GM12878 (cell line): ENCODE data around the gene RUFY3. TPM values are rescaled to one million over a fixed set of nuclear protein-coding genes. Genes with fewer than 3 reads are reported as not detected.

Experiments used
- ATAC-seq: fragments of 200-7000 bp; cut with Tn5 transposase; 3 replicates; pipeline ENCODE4 v1.9.1; 2020; ENCODE audit warnings: mild to moderate bottlenecking, moderate library complexity
- BruUV-seq: library from RNA; stranded (reverse); fragments of 400-500 nt; replicated peaks from 2 replicates; lab custom pipeline; 2021; lab: Mats Ljungman, UMichigan
- CTCF ChIA-PET: fragments of 300-600 bp; sonication (Branson Sonifier 250); formaldehyde crosslinking; extraction: SDS; loops from one replicate; lab custom pipeline; 2021; ENCODE audit warnings: inconsistent platforms; lab: Yijun Ruan, JAX
- POLR2A ChIA-PET: fragments of 350-600 bp; formaldehyde crosslinking; extraction: SDS; loops from one replicate; lab custom pipeline; 2021; ENCODE audit warnings: inconsistent platforms; lab: Charles Lee
- RAD21 ChIA-PET: fragments of 300-600 bp; sonication (Branson Sonifier 250); formaldehyde crosslinking; loops from one replicate; lab custom pipeline; 2023; ENCODE audit warnings: antibody characterized with exemption; ENCODE audit not compliant: unreplicated experiment; lab: Charles Lee
- SMC1A ChIA-PET: fragments of 300-600 bp; sonication (Branson Sonifier 250); formaldehyde crosslinking; loops from one replicate; lab custom pipeline; 2023; ENCODE audit not compliant: unreplicated experiment, uncharacterized antibody; lab: Charles Lee
- DNase-seq: peaks from one replicate; pipeline ENCODE4 v3.0.0-alpha.2; 2011; ENCODE audit warnings: low read depth, low spot score
- FAIRE-seq: peaks from 3 replicates; lab custom pipeline; 2011; peaks lifted over from hg19 to GRCh38; lab: Jason Lieb, UNC
- H2AFZ ChIP-seq: 2 replicates; pipeline ENCODE4 v1.6.0; 2011; ENCODE audit warnings: low read depth, low read length, control low read depth; ENCODE audit not compliant: control insufficient read depth
- H3K27ac ChIP-seq: 2 replicates; pipeline ENCODE4 v1.5.1; 2011; ENCODE audit warnings: control low read depth; ENCODE audit not compliant: control insufficient read depth, insufficient read depth
- H3K27me3 ChIP-seq, 2 experiments: replicated peaks in 1 of 2; 2 replicates each; pipeline versions ENCODE4 v1.6.0 to v1.6.1; 2011; ENCODE audit warnings: low read length in 1 of 2; ENCODE audit not compliant: control insufficient read depth in 2 of 2, insufficient read depth in 2 of 2
- H3K36me3 ChIP-seq, 2 experiments: 2 replicates each; pipeline ENCODE4 v1.5.1; 2011; ENCODE audit warnings: low read length in 1 of 2; ENCODE audit not compliant: control insufficient read depth in 2 of 2, insufficient read depth in 2 of 2
- H3K4me1 ChIP-seq: 2 replicates; pipeline ENCODE4 v1.6.1; 2011; ENCODE audit warnings: mild to moderate bottlenecking, low read length, moderate library complexity, mixed read lengths; ENCODE audit not compliant: control insufficient read depth, insufficient read depth
- H3K4me2 ChIP-seq: 2 replicates; pipeline ENCODE4 v1.6.0; 2011; ENCODE audit warnings: control low read depth; ENCODE audit not compliant: control insufficient read depth, insufficient read depth
- H3K4me3 ChIP-seq: fragments of 200-600 bp; sonication (generic); 2 replicates; pipeline ENCODE4 v1.5.1; 2016
- H3K79me2 ChIP-seq: 2 replicates; pipeline ENCODE4 v1.6.0; 2011; ENCODE audit warnings: low read length; ENCODE audit not compliant: control insufficient read depth, insufficient read depth
- H3K9ac ChIP-seq: 2 replicates; pipeline ENCODE4 v1.8.0; 2011; ENCODE audit warnings: low read length, control low read depth, mixed read lengths; ENCODE audit not compliant: control insufficient read depth, insufficient read depth
- H3K9me3 ChIP-seq: replicated peaks from 3 replicates; pipeline ENCODE4 v1.5.1; 2011; ENCODE audit warnings: mild to moderate bottlenecking, low read length; ENCODE audit not compliant: control insufficient read depth, insufficient read depth
- H4K20me1 ChIP-seq: 2 replicates; pipeline ENCODE4 v1.6.0; 2011; ENCODE audit not compliant: control insufficient read depth, insufficient read depth
- CREB1 ChIP-seq: IDR thresholded peaks from 2 replicates; pipeline ENCODE4 v1.6.1; 2012; ENCODE audit warnings: low read depth, mild to moderate bottlenecking, inconsistent platforms
- EP300 ChIP-seq, 2 experiments: fragments of 150-350 bp in 1 of 2; IDR thresholded peaks; 2 replicates each; pipeline ENCODE4 v1.6.1; 2011 to 2012; ENCODE audit warnings: low read depth in 2 of 2, low read length in 2 of 2, borderline replicate concordance in 1 of 2, improper control_type of control experiment in 1 of 2, inconsistent platforms in 1 of 2; ENCODE audit not compliant: control insufficient read depth in 1 of 2
- GATAD2B ChIP-seq: fragments of 450-650 bp; conservative IDR thresholded peaks from 2 replicates; pipeline ENCODE4 v1.6.1; 2017; ENCODE audit warnings: low read depth, mild to moderate bottlenecking, moderate library complexity
- JUND ChIP-seq: IDR thresholded peaks from 2 replicates; pipeline ENCODE4 v1.6.1; 2012; ENCODE audit warnings: low read depth, mild to moderate bottlenecking, low read length, improper control_type of control experiment, moderate library complexity
- NR2C2 ChIP-seq: IDR thresholded peaks from 2 replicates; pipeline ENCODE4 v1.6.1; 2011; ENCODE audit warnings: borderline replicate concordance, low read depth; ENCODE audit not compliant: control insufficient read depth, insufficient read length
- RAD51 ChIP-seq: fragments of 450-650 bp; IDR thresholded peaks from 2 replicates; pipeline ENCODE4 v1.6.1; 2016; ENCODE audit warnings: moderate library complexity, mild to moderate bottlenecking, inconsistent platforms
- RB1 ChIP-seq: fragments of 450-650 bp; formaldehyde crosslinking; IDR thresholded peaks from 2 replicates; pipeline ENCODE4 v1.6.1; 2017; ENCODE audit warnings: mild to moderate bottlenecking, borderline replicate concordance
- SRF ChIP-seq, 2 experiments: IDR thresholded peaks; 2 replicates each; pipeline ENCODE4 v1.6.1; 2011; ENCODE audit warnings: low read depth in 2 of 2, low read length in 2 of 2, mild to moderate bottlenecking in 1 of 2, moderate library complexity in 1 of 2
- TCF7 ChIP-seq: IDR thresholded peaks from 2 replicates; pipeline ENCODE4 v1.6.1; 2014; ENCODE audit warnings: antibody characterized with exemption, borderline replicate concordance
- ZZZ3 ChIP-seq: IDR thresholded peaks from 2 replicates; pipeline ENCODE4 v1.6.1; 2011; ENCODE audit warnings: low read depth; ENCODE audit not compliant: control insufficient read depth, insufficient read length
- WGBS: methylation state at CpG from one replicate; pipeline ENCODE4 v1.1.6; 2016; ENCODE audit warnings: low lambda C conversion rate; ENCODE audit not compliant: insufficient replicate concordance, insufficient coverage; ENCODE audit errors: missing lambda C conversion rate; 5-methylcytosine and 5-hydroxymethylcytosine counted together
- in situ Hi-C: fragments of 300-500 bp; cut with MboI; formaldehyde crosslinking; loops from 9 replicates; pipeline ENCODE4 v1.14.3; 2018; ENCODE audit warnings: mixed read lengths
- intact Hi-C: fragments of 100-400 bp; cut with micrococcal nuclease; formaldehyde crosslinking; loops from one replicate; pipeline ENCODE4 v1.14.2; 2022; ENCODE audit not compliant: unreplicated experiment
- polyA plus RNA-seq, 11 experiments: library from polyadenylated mRNA; depleted of rRNA in 4 of 11; unstranded in 6 of 11; stranded (reverse) in 5 of 11; fragments of >200 nt; fragmentation: Nextera tagmentation in 4 of 11; fragmentation: Illumina TruSeq in 1 of 11; extraction: Ambion mirVana in 4 of 11; extraction: Trizol in 1 of 11; gene quantifications; 1 replicate in 1 of 11; 2 replicates in 10 of 11; pipeline versions ENCODE4 v1.2.1 to v1.2.3, GENCODE V29; 2011 to 2016; ENCODE audit warnings: inconsistent platforms in 2 of 11, missing spikeins in 2 of 11, low read depth in 1 of 11
- total RNA-seq, 4 experiments: library from RNA; depleted of rRNA in 3 of 4; stranded (reverse); fragments of >200 nt in 3 of 4; fragmentation: Illumina TruSeq in 1 of 4; extraction: Trizol in 1 of 4; gene quantifications; 2 replicates each; pipeline versions ENCODE4 v1.2.1 to v1.2.3, GENCODE V29; 2013 to 2021
- TF ChIP-seq, protein P1 (sequence below): fragments of 450-650 bp; IDR thresholded peaks from 2 replicates; pipeline ENCODE4 v1.6.1; 2017; ENCODE audit warnings: mild to moderate bottlenecking, moderate library complexity

Gene RUFY3
- total and polyA plus RNA-seq, 10 of the 15 experiments (the other 5 are each of a cell fraction or from before 2014, with no cell fraction given), result 5.1 to 28.3 (median 13.1) TPM

DNA sequence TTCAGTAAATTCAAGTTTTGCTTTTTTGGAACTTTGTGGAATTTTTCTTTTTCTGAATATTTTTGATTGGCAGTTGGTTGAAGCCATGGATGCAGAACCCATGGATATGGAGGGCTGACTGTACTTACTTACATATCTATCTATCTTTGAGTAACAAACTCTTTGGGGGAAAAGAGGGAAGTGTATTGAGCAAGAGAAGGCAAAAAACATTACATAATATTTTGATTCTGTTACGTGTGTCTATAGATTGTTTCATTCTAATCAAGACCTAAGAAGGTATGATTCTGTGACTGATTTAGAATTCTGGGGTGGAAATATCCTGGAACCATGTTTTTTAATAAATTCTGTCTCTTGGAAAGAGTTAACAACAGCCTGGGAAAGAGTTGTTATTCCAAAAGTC lies 86.4 kb downstream of the RUFY3 start (continued):
- TF ChIP-seq, protein P1, sequence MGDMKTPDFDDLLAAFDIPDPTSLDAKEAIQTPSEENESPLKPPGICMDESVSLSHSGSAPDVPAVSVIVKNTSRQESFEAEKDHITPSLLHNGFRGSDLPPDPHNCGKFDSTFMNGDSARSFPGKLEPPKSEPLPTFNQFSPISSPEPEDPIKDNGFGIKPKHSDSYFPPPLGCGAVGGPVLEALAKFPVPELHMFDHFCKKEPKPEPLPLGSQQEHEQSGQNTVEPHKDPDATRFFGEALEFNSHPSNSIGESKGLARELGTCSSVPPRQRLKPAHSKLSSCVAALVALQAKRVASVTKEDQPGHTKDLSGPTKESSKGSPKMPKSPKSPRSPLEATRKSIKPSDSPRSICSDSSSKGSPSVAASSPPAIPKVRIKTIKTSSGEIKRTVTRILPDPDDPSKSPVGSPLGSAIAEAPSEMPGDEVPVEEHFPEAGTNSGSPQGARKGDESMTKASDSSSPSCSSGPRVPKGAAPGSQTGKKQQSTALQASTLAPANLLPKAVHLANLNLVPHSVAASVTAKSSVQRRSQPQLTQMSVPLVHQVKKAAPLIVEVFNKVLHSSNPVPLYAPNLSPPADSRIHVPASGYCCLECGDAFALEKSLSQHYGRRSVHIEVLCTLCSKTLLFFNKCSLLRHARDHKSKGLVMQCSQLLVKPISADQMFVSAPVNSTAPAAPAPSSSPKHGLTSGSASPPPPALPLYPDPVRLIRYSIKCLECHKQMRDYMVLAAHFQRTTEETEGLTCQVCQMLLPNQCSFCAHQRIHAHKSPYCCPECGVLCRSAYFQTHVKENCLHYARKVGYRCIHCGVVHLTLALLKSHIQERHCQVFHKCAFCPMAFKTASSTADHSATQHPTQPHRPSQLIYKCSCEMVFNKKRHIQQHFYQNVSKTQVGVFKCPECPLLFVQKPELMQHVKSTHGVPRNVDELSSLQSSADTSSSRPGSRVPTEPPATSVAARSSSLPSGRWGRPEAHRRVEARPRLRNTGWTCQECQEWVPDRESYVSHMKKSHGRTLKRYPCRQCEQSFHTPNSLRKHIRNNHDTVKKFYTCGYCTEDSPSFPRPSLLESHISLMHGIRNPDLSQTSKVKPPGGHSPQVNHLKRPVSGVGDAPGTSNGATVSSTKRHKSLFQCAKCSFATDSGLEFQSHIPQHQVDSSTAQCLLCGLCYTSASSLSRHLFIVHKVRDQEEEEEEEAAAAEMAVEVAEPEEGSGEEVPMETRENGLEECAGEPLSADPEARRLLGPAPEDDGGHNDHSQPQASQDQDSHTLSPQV, result no peak
- TF ChIP-seq NR2C2 (no peak), JUND (no peak), TCF7 (no peak), GATAD2B (no peak), RAD51 (no peak), ZZZ3 (no peak)

DNA sequence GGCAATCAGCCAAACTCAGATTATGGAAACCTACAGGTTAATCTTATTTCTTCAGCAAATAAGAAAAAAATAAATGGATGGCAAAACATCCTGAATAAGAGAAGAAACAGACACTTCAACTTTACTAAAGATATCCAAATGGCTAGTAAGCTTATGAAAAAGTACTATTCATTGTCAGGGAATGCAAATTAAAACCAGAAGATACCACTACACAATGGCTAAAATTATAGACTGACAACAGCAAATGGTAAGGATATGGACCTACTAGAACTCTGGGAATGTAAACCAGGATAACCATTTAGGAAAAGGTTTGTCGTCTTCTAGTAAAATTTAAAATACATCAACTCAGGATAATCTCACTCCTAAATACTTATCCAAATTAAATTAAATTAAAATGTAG lies 93.6 kb downstream of the RUFY3 start:
- in situ Hi-C loops (no loop called here), intact Hi-C loops (no loop called here)
- H2AFZ ChIP-seq, result no peak overlapping the region
- ChIA-PET RAD21 (interaction anchor here (0.7 kb wide), 1 partner anchor 187 kb away, joined by 3 read pairs; no protein-coding TSS in a partner anchor), POLR2A (no interaction called here), CTCF (interaction anchor here (1.1 kb wide), 1 partner anchor 167 kb away, joined by 3 read pairs; no protein-coding TSS in a partner anchor), SMC1A (interaction anchor here (1.4 to 1.5 kb wide), 2 partner anchors 10 to 45 kb away, joined by 3 to 4 read pairs; no protein-coding TSS in a partner anchor)
- peaks cover 16% of the 10 kb centered on the region for H3K4me1 ChIP-seq
- H3K36me3 ChIP-seq, result peaks cover 0 to 19% of the 10 kb centered on the region in 2 experiments; a peak in 3 of 4 replicates
- no peak for DNase-seq
- no peak overlapping the region for H3K4me3 ChIP-seq
- no peaks in the 10 kb centered on the region for H4K20me1 ChIP-seq
- no peaks in the 10 kb centered on the region for H3K79me2 ChIP-seq
- no peak overlapping the region for H3K4me2 ChIP-seq
- ATAC-seq, result no peak
- 100% methylated on average over 1 of the region's 1 CpG for WGBS
- no peak overlapping the region for H3K27ac ChIP-seq
- BruUV-seq, result no TSS peak
- H3K27me3 ChIP-seq, result no peaks in the 10 kb centered on the region
- no peak overlapping the region for H3K9ac ChIP-seq
- no peaks in the 10 kb centered on the region for H3K9me3 ChIP-seq
- peak; percentile 76 for FAIRE-seq
- TF ChIP-seq SRF (IDR thresholded peaks at IDR 0.05; ENCODE audit: low read depth in 2 of 2, low read length in 2 of 2) (no peak), EP300 (IDR thresholded peaks at IDR 0.05; ENCODE audit: borderline replicate concordance in 1 of 2, control insufficient read depth in 1 of 2, low read depth in 2 of 2, low read length in 2 of 2) (no peak), CREB1 (no peak), RB1 (no peak)
